Measurements from ENCODE around the gene CCL11.

Gene CCL11

GRCh38 chr17:34269969-34270368 lies 15.6 kb upstream of the CCL11 start, which contains the start of gene CCL7:
Gene CCL7, plus strand, starts transcription at chr17:34270221. Its CDS starts 70 bp downstream, at chr17:34270291.
- DNase-seq (ENCODE audit: extremely low read depth, insufficient read length) = no peak
- H3K27me3 ChIP-seq (replicated peaks; ENCODE audit: control insufficient read depth, insufficient read depth, low read length) = no peaks in the 10 kb centered on the region; the same call in 1 of the 2 replicates
- no peak within 1 kb of the TSS for H3K4me3 ChIP-seq (replicated peaks; ENCODE audit: low read depth, low read length)
- no peak for TF ChIP-seq CTCF (IDR thresholded peaks at IDR 0.05; ENCODE audit: insufficient read depth, low read length, poor library complexity, severe bottlenecking)
- no peaks in the 10 kb centered on the region for H3K36me3 ChIP-seq (ENCODE audit: control insufficient read depth, insufficient read depth, low read length)

DNA sequence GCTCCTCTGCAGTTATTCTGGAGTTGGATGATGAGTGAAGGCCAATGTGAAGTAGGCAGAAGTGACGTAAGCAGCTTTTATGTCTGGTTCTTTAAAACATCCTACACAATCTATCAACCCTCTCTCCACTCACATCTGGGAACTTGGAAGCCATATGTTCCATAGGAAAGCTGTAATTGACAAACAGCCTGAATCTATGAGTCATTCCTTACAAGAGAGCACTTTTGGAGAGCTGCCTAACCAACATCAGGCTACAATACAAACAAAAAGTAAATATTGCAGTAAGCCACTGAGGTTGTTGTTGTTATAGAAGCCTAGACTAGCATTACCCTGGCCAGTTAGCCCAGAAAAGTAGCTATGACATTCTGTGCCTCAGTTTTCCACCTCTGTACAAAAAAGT lies 9.7 kb upstream of the CCL11 start:
- no peak overlapping the region for H3K4me3 ChIP-seq (replicated peaks; ENCODE audit: low read depth, low read length)
- no peaks in the 10 kb centered on the region; the same call in 1 of the 2 replicates for H3K27me3 ChIP-seq (replicated peaks; ENCODE audit: control insufficient read depth, insufficient read depth, low read length)
- DNase-seq (ENCODE audit: extremely low read depth, insufficient read length) = no peak
- TF ChIP-seq CTCF (IDR thresholded peaks at IDR 0.05; ENCODE audit: insufficient read depth, low read length, poor library complexity, severe bottlenecking) = no peak
- H3K36me3 ChIP-seq (ENCODE audit: control insufficient read depth, insufficient read depth, low read length) = no peaks in the 10 kb centered on the region

DNA sequence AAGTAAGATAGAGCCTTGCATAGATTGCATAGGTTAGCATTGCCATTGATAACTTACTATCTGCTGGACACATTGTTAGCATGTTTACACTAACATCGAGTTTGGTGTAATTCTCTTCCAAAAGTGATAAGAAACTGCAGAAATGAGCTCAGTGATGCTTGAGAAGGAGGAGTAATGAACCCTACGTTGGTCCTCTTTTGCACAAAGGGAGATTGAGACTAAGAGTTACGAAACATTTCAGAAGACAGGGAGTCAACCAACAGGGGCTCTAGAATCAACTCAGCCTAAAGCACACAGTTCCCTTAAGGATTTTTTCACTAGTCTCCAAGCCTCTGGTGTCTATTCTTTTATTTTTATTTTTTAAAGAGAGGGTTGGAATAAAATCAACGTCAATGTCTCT lies 8.7 kb upstream of the CCL11 start:
- H3K36me3 ChIP-seq (ENCODE audit: control insufficient read depth, insufficient read depth, low read length) = no peaks in the 10 kb centered on the region
- no peak for DNase-seq (ENCODE audit: extremely low read depth, insufficient read length)
- no peak for TF ChIP-seq CTCF (IDR thresholded peaks at IDR 0.05; ENCODE audit: insufficient read depth, low read length, poor library complexity, severe bottlenecking)
- no peaks in the 10 kb centered on the region; the same call in 1 of the 2 replicates for H3K27me3 ChIP-seq (replicated peaks; ENCODE audit: control insufficient read depth, insufficient read depth, low read length)
- no peak overlapping the region for H3K4me3 ChIP-seq (replicated peaks; ENCODE audit: low read depth, low read length)

DNA sequence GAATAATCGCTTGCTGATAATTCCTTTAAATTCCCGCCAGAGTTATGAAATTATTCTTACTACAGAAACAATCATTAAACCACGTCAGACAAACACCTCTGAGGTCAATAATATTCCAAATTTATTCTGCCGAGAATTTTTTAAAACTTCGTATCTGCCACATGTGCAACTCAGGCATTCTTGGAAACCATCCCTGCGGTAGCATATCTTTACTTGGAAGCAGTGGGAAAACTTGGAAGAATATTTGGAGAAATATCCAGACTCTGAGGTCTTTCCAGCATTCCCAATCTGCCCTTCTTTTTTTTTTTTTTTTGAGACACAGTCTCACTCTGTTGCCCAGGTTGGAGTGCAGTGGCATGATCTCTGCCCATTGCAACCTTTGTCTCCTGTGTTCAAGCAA lies 2.0 kb upstream of the CCL11 start:
- H3K36me3 ChIP-seq (ENCODE audit: control insufficient read depth, insufficient read depth, low read length) = no peaks in the 10 kb centered on the region
- no peak for TF ChIP-seq CTCF (IDR thresholded peaks at IDR 0.05; ENCODE audit: insufficient read depth, low read length, poor library complexity, severe bottlenecking)
- DNase-seq (ENCODE audit: extremely low read depth, insufficient read length) = no peak
- no peak overlapping the region for H3K4me3 ChIP-seq (replicated peaks; ENCODE audit: low read depth, low read length)
- H3K27me3 ChIP-seq (replicated peaks; ENCODE audit: control insufficient read depth, insufficient read depth, low read length) = no peaks in the 10 kb centered on the region; the same call in 1 of the 2 replicates

- Histone ChIP-seq H3K27me3 (replicated peaks; ENCODE audit: control insufficient read depth, insufficient read depth, low read length) (no peaks in the 10 kb centered on the region; the same call in 1 of the 2 replicates), H3K36me3 (ENCODE audit: control insufficient read depth, insufficient read depth, low read length) (no peaks in the 10 kb centered on the region), H3K4me3 (replicated peaks; ENCODE audit: low read depth, low read length) (no peak overlapping the region)
- TF ChIP-seq CTCF (IDR thresholded peaks at IDR 0.05; ENCODE audit: insufficient read depth, low read length, poor library complexity, severe bottlenecking) = no peak
- DNase-seq (ENCODE audit: extremely low read depth, insufficient read length) = no peak
Observed at GRCh38 chr17:34287875-34288274, 2.3 kb downstream of the CCL11 start.

DNA sequence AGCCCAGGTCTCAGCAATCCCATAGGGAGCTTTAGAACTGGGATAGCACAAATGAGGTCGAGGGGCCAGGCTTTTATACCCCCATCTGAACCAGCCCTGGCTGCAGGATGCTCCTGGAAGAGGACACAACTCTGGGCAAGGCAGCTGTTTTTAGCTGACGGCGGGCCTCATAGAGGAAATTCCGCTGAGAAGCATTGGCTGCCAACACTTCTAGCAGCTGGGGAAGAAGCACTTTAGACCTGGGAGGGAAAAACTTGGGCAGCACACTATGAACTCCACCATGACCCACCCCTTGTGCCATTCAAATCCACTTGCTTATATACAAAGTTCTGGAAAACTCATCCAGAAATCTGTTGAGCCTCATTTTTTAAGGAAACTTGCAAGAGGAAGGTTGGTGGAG lies 5.0 kb downstream of the CCL11 start:
- Histone ChIP-seq H3K36me3 (ENCODE audit: control insufficient read depth, insufficient read depth, low read length) (no peaks in the 10 kb centered on the region), H3K4me3 (replicated peaks; ENCODE audit: low read depth, low read length) (no peak overlapping the region), H3K27me3 (replicated peaks; ENCODE audit: control insufficient read depth, insufficient read depth, low read length) (no peaks in the 10 kb centered on the region; the same call in 1 of the 2 replicates)
- no peak for DNase-seq (ENCODE audit: extremely low read depth, insufficient read length)
- no peak for TF ChIP-seq CTCF (IDR thresholded peaks at IDR 0.05; ENCODE audit: insufficient read depth, low read length, poor library complexity, severe bottlenecking)
